Spleen (tissue), 11 donors: Measurements from ENCODE around the gene TBL1X. TPM values are rescaled to one million over a fixed set of nuclear protein-coding genes. Genes with fewer than 3 reads are reported as not detected.

ENCODE experiments used
- DNase-seq: peaks from one replicate; pipeline ENCODE4 v3.0.0-alpha.2; 2020
- H3K27ac ChIP-seq, 8 donors: fragments of 200-600 bp; sonication (generic) in 7 of 8; 1 replicate in 4 of 8; 2 replicates in 4 of 8; pipeline versions ENCODE4 v1.5.0 to v1.8.0; 2016 to 2021; ENCODE audit warnings: inconsistent platforms in 4 of 8, mild to moderate bottlenecking in 4 of 8, moderate library complexity in 1 of 8
- H3K27me3 ChIP-seq, 7 donors: fragments of 200-600 bp; sonication (generic) in 6 of 7; replicated peaks in 1 of 7; 1 replicate in 4 of 7; 2 replicates in 3 of 7; pipeline versions ENCODE4 v1.5.0 to v1.8.0; 2016 to 2021; ENCODE audit warnings: inconsistent platforms in 3 of 7, mild to moderate bottlenecking in 1 of 7
- H3K36me3 ChIP-seq, 6 donors: fragments of 200-600 bp; sonication (generic) in 5 of 6; 1 replicate in 4 of 6; 2 replicates in 2 of 6; pipeline versions ENCODE4 v1.5.0 to v1.8.0; 2016 to 2021; ENCODE audit warnings: inconsistent platforms in 2 of 6
- H3K4me1 ChIP-seq, 6 donors: fragments of 200-600 bp; sonication (generic) in 5 of 6; 1 replicate in 3 of 6; 2 replicates in 3 of 6; pipeline versions ENCODE4 v1.5.0 to v1.8.0; 2016 to 2021; ENCODE audit warnings: inconsistent platforms in 3 of 6
- H3K4me3 ChIP-seq, 8 donors: fragments of 200-600 bp; sonication (generic) in 7 of 8; 1 replicate in 4 of 8; 2 replicates in 4 of 8; pipeline versions ENCODE4 v1.5.0 to v1.8.0; 2016 to 2021; ENCODE audit warnings: inconsistent platforms in 4 of 8, mild to moderate bottlenecking in 4 of 8, moderate library complexity in 2 of 8
- H3K9me3 ChIP-seq, 8 donors: fragments of 200-600 bp; sonication (generic) in 7 of 8; 1 replicate in 4 of 8; 2 replicates in 4 of 8; pipeline versions ENCODE4 v1.5.0 to v1.8.0; 2016 to 2021; ENCODE audit warnings: inconsistent platforms in 4 of 8
- POLR2A ChIP-seq, 3 donors: fragments of 450-650 bp; IDR thresholded peaks; one replicate each; pipeline ENCODE4 v1.5.1; 2017; ENCODE audit warnings: antibody characterized with exemption in 3 of 3, mild to moderate bottlenecking in 1 of 3
- POLR2AphosphoS5 ChIP-seq, 3 donors: sonication (generic); formaldehyde crosslinking; IDR thresholded peaks; one replicate each; pipeline ENCODE4 v1.5.1; 2017; ENCODE audit warnings: antibody characterized with exemption in 3 of 3
- WGBS, 5 donors: extraction: QIAGEN DNeasy Blood & Tissue Kit in 3 of 5; methylation state at CpG; one replicate each; pipeline versions ENCODE4 v1.1.5 to v1.1.7; 2013 to 2018; 5-methylcytosine and 5-hydroxymethylcytosine counted together
- intact Hi-C: fragments of 100-400 bp; cut with DNase I; formaldehyde crosslinking; loops from one replicate; pipeline ENCODE4 v1.15.0; 2023; ENCODE audit warnings: low total_unique reads
- polyA plus RNA-seq, 3 donors: library from polyadenylated mRNA; stranded (reverse); fragments of 200-250 nt; gene quantifications; one replicate each; pipeline ENCODE4 v1.2.1, GENCODE V29; 2013
- total RNA-seq, 7 donors: library from RNA; depleted of rRNA in 3 of 7; stranded (reverse); fragments of >200 nt in 3 of 7; fragmentation: NEBNext Ultra II Directional in 4 of 7; extraction: Animal tissue kit (Norgen Biotek cat#: 25700) in 4 of 7; gene quantifications; one replicate each; pipeline versions ENCODE4 v1.1.0 to v1.2.1, GENCODE V29; 2016 to 2021
- TF ChIP-seq, protein P1 (sequence below), 11 experiments: fragments of 200-600 bp in 7 of 11; fragments of 450-650 bp in 4 of 11; sonication (generic) in 4 of 11; IDR thresholded peaks in 8 of 11; conservative IDR thresholded peaks in 3 of 11; 1 replicate in 7 of 11; 2 replicates in 4 of 11; pipeline versions ENCODE4 v1.4.0 to v1.8.0; 2016 to 2021; ENCODE audit warnings: antibody characterized with exemption in 11 of 11, inconsistent platforms in 4 of 11, mild to moderate bottlenecking in 1 of 11
- donor health status: healthy with polysubstance abuse.
- donor health status: DM: no; HTN: no; CAD: no; lungs with moderate emphysema.
- donor health status: DM: no; HTN: no; CAD: no.
- donor health status: Bipolar disorder and iron deficiency.
- donor health status: healthy.
- donor health status: DM: no; HTN: no; CAD: no.
- donor health status: DM: yes; HTN: yes; CAD: no.

Gene TBL1X
- total and polyA plus RNA-seq, 10 donors: 3.0 to 37.2 (median 21.4) TPM

DNA sequence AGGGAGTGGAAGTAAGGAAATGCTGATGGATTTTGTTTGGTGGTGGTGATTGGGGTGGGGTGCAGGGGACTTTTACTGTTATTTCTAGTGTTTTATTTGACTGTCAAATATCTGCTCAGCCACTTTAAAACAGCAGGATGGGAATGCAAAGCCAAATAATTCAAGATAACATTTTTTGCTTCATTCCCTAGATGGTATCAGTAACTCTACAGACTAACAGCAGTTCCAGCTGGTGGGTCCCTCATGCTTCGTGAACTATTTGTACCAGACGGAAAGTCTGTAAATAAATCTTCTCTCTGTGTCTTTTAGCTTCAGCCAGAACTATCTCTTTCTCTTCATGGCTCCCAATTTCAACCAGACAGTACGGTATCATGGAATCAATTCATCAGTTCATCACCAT, 273.3 kb downstream of the TBL1X start:
- Histone ChIP-seq H3K4me1 (no peaks in the 10 kb centered on the region), H3K36me3 (no peaks in the 10 kb centered on the region), H3K27ac (no peak overlapping the region), H3K9me3 (no peaks in the 10 kb centered on the region), H3K4me3 (no peak overlapping the region), H3K27me3 (no peaks in the 10 kb centered on the region)
- 47 to 67% (median 58%) methylated on average over 3 of the region's 3 CpGs for WGBS, 5 donors
- no peak for TF ChIP-seq POLR2AphosphoS5 (IDR thresholded peaks at IDR 0.05)
- TF ChIP-seq POLR2A (IDR thresholded peaks at IDR 0.05): no peak
- TF ChIP-seq, protein P1, sequence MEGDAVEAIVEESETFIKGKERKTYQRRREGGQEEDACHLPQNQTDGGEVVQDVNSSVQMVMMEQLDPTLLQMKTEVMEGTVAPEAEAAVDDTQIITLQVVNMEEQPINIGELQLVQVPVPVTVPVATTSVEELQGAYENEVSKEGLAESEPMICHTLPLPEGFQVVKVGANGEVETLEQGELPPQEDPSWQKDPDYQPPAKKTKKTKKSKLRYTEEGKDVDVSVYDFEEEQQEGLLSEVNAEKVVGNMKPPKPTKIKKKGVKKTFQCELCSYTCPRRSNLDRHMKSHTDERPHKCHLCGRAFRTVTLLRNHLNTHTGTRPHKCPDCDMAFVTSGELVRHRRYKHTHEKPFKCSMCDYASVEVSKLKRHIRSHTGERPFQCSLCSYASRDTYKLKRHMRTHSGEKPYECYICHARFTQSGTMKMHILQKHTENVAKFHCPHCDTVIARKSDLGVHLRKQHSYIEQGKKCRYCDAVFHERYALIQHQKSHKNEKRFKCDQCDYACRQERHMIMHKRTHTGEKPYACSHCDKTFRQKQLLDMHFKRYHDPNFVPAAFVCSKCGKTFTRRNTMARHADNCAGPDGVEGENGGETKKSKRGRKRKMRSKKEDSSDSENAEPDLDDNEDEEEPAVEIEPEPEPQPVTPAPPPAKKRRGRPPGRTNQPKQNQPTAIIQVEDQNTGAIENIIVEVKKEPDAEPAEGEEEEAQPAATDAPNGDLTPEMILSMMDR (IDR thresholded peaks at IDR 0.05 in 8 of 11, conservative IDR thresholded peaks at IDR 0.05 in 3 of 11): no peak
- no peak for DNase-seq
- intact Hi-C loops: no loop called here

DNA sequence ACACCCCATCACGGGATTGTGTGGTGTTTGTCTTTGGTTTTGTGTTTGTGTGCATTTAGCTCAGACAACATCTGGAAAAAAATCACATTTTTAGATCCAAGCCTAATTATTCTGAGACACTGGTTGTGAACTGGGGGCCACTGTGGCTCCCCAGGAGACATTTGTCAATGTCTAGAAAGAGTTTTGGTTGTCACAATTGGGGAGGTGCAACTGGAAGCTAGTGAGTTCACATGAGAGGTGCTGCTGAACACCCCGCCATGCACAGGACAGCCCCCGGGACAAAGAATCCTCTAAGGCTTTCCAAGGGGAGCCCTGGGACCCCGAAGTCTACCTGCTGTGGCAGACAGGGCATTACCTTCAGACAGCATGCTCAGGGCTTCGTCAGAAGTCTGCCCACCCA, 274.3 kb downstream of the TBL1X start:
- Histone ChIP-seq H3K27ac (no peak overlapping the region), H3K4me1 (no peaks in the 10 kb centered on the region), H3K36me3 (no peaks in the 10 kb centered on the region), H3K27me3 (no peaks in the 10 kb centered on the region), H3K4me3 (no peak overlapping the region), H3K9me3 (no peaks in the 10 kb centered on the region)
- DNase-seq: no peak
- WGBS, 5 donors: 62 to 93% (median 84%) methylated on average over 1 to 5 of the region's 5 CpGs
- intact Hi-C loops: no loop called here
- TF ChIP-seq POLR2AphosphoS5 (IDR thresholded peaks at IDR 0.05): no peak
- TF ChIP-seq, protein P1 (IDR thresholded peaks at IDR 0.05 in 8 of 11, conservative IDR thresholded peaks at IDR 0.05 in 3 of 11): no peak
- TF ChIP-seq POLR2A (IDR thresholded peaks at IDR 0.05): no peak

DNA sequence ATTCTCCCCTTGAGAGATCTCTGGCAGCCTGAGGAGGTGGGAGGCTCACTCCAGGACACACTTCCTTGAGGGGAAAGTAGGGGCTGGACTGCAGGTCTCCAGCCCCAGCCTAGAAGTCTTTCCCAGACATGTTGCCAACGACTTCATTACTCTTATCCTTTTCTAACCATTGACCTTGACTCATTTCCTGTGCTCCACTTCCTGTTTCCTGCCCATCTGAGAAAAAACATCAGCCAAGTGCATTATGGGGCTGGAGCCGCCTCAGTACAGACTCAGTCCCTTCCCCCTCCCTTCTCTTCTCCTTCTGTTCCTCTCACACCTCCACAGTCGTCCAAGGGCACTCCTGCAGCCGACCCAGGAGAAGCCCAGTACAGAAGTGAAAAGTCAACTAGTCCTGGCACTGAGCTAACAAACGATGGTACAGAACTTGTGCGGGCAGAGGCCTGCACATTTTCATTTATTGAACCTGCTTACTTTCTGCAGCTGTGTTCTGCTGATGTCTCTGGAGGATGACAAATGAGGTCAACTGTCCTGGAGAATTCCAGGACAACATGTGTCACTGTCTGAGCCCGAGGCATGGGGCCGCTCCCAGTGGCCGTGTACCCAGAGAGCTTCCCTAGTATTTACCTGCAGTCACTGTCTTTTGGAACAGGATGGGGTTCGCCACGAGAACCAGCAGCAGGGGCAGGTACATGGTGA, 280.7 kb downstream of the TBL1X start:
- DNase-seq: no peak
- Histone ChIP-seq H3K27me3 (no peaks in the 10 kb centered on the region), H3K4me1 (no peaks in the 10 kb centered on the region), H3K36me3 (no peaks in the 10 kb centered on the region), H3K9me3 (peaks cover 0 to 2% (median 0%) of the 10 kb centered on the region in 8 donors), H3K27ac (peak overlapping the region in 1 of 8 donors; percentile 42), H3K4me3 (no peak overlapping the region)
- TF ChIP-seq POLR2A (IDR thresholded peaks at IDR 0.05): no peak
- TF ChIP-seq POLR2AphosphoS5 (IDR thresholded peaks at IDR 0.05): no peak
- TF ChIP-seq, protein P1 (IDR thresholded peaks at IDR 0.05 in 8 of 11, conservative IDR thresholded peaks at IDR 0.05 in 3 of 11): no peak
- intact Hi-C loops: no loop called here
- 25 to 52% (median 30%) methylated on average over 8 to 11 of the region's 11 CpGs for WGBS, 5 donors

DNA sequence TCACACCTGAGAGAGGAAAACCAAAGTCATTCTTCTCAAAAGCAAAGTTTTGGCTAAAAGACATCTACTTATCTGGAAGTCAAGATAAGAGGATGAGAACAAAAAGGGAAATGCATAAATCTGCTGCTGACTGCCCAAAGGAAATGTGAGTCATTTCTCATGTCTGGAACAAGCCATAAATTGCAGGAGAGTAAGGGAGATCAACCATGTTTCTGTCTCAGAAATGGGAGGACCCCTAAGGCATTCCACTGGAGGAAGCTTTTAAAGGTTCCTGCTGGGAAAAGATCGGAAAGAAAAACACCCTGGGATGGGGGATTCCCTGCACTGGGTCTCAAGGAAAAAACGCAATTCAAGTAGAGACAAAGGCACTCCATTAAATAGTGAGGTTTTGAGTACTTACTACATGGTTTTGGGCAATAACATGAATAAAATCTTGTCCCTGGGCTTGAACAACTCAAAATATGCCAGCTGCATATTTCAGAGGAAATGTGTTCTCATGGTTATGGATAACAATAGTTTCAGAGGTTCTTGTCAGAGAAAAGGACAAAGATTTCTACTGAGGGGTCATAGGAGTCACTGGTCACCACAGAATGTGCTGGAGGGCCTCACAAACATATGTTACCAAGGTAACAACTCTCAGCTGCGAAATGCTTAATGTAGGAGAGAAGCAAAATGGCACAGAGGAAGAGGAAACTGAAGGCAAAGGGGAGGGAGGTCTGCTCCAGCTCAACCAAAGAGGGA, 281.5 kb downstream of the TBL1X start:
- Histone ChIP-seq H3K27ac (peak overlapping the region in 4 of 8 donors; percentile 6 to 42 (median 10)), H3K9me3 (peaks cover 0 to 2% (median 0%) of the 10 kb centered on the region in 8 donors), H3K4me3 (no peak overlapping the region), H3K36me3 (no peaks in the 10 kb centered on the region), H3K27me3 (no peaks in the 10 kb centered on the region), H3K4me1 (no peaks in the 10 kb centered on the region)
- DNase-seq: no peak
- 13 to 36% (median 24%) methylated on average over 3 of the region's 3 CpGs for WGBS, 5 donors
- intact Hi-C loops: no loop called here
- TF ChIP-seq POLR2AphosphoS5 (IDR thresholded peaks at IDR 0.05): no peak
- TF ChIP-seq POLR2A (IDR thresholded peaks at IDR 0.05): no peak
- TF ChIP-seq, protein P1 (IDR thresholded peaks at IDR 0.05 in 8 of 11, conservative IDR thresholded peaks at IDR 0.05 in 3 of 11): no peak
